ENCODE data around the gene STOX1. TPM values are rescaled to one million over a fixed set of nuclear protein-coding genes. Genes with fewer than 3 reads are reported as not detected.
"Not testable (repeated sequence)": the region's sequence is repeated elsewhere in the genome, so short reads cannot be mapped to it uniquely, and the experiment has no call there.

The STOX1 gene
- total and polyA plus RNA-seq, 4 experiments from 2014 or later = 0.17 to 0.35 (median 0.27) TPM

DNA sequence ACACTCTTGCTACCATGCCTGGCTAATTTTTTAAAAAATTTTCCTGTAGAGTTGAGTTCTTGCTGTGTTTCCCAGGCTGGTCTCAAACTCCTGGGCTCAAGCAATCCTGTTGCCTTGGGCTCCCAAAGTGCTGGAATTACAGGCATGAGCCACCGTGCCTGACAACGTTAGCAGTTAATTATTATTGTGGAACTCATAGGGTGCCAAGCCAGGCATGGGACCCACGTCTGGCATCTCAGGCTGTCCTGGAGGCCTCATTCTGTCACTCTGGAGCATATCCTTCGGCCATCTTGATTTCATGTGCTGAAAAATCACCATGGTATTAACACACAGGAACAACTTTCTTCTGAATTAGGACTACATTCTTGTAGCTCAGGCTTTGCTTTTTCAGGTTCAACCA lies 21.5 kb downstream of the STOX1 start:
- no peak overlapping the region for H3K27ac Mint-ChIP-seq
- no peaks in the 10 kb centered on the region for H3K4me1 Mint-ChIP-seq
- H3K9me3 Mint-ChIP-seq = peaks cover 0 to 6% (median 0%) of the 10 kb centered on the region in 8 donors
- CTCF ChIA-PET (ENCODE audit: partially characterized antibody) = interaction anchor here (1.4 kb wide), 1 partner anchor 13 kb away, joined by 3 read pairs; no protein-coding TSS in a partner anchor
- no peaks in the 10 kb centered on the region for H3K9me3 ChIP-seq (ENCODE audit: control insufficient read depth in 1 of 2, low read length in 2 of 2)
- DNase-seq = no peak
- H3K36me3 ChIP-seq (ENCODE audit: insufficient read depth, low read length) = no peaks in the 10 kb centered on the region
- POLR2A ChIA-PET (ENCODE audit: partially characterized antibody) = no interaction called here
- no peaks in the 10 kb centered on the region for H3K4me1 ChIP-seq (ENCODE audit: insufficient read depth, low read length)
- H3K4me3 Mint-ChIP-seq = no peak overlapping the region
- no peaks in the 10 kb centered on the region for H3K36me3 Mint-ChIP-seq
- no peaks in the 10 kb centered on the region for H3K27me3 ChIP-seq (ENCODE audit: insufficient read depth, low read length)
- no peaks in the 10 kb centered on the region for H3K27me3 Mint-ChIP-seq
- no peak overlapping the region for H3K27ac ChIP-seq (ENCODE audit: low read depth, low read length)
- no peak overlapping the region for H3K4me3 ChIP-seq (ENCODE audit: low read length in 2 of 2)
- intact Hi-C loops (cut with micrococcal nuclease) = no loop called here

- Histone ChIP-seq H3K27me3 (ENCODE audit: insufficient read depth, low read length) (no peaks in the 10 kb centered on the region), H3K27ac (ENCODE audit: low read depth, low read length) (no peak overlapping the region), H3K36me3 (ENCODE audit: insufficient read depth, low read length) (no peaks in the 10 kb centered on the region), H3K9me3 (ENCODE audit: control insufficient read depth in 1 of 2, low read length in 2 of 2) (peaks cover 0 to 3% of the 10 kb centered on the region in 2 donors), H3K4me3 (ENCODE audit: low read length in 2 of 2) (no peak overlapping the region), H3K4me1 (ENCODE audit: insufficient read depth, low read length) (no peaks in the 10 kb centered on the region)
- DNase-seq = no peak
- Mint-ChIP-seq H3K9me3 (peaks cover 0 to 22% (median 19%) of the 10 kb centered on the region in 8 donors), H3K4me1 (no peaks in the 10 kb centered on the region), H3K27me3 (peaks cover 0 to 3% of the 10 kb centered on the region in 2 donors), H3K36me3 (peaks cover 0 to 11% of the 10 kb centered on the region in 2 donors), H3K4me3 (no peak overlapping the region), H3K27ac (no peak overlapping the region)
- intact Hi-C loops (cut with micrococcal nuclease) = no loop called here
- ChIA-PET CTCF (ENCODE audit: partially characterized antibody) (interaction anchor here (1.0 kb wide), 1 partner anchor 42 kb away, joined by 3 read pairs; no protein-coding TSS in a partner anchor), POLR2A (ENCODE audit: partially characterized antibody) (no interaction called here)
Observed at GRCh38 chr10:68856352-68856751, 29.0 kb downstream of the STOX1 start.

DNA sequence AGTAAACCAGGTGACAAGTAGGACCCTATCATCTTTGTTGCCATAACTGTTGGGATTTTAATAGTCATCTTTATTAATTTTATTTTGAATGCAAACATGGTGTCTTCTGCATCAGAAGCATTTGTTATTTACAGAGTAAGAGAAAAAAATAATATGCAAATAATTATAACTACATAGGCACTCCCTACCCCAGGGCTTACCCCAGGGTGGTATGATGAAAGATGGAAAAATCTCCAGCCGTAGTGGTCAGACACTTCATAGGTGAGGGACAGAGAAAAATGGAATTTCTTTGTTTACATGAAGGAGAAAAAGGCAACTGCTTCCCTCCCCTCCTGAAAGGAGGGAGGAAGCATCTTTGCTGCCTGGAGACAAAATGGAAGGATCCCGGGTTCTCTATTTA lies 29.7 kb downstream of the STOX1 start:
- H3K27me3 Mint-ChIP-seq = peaks cover 0 to 3% of the 10 kb centered on the region in 2 donors
- H3K36me3 ChIP-seq (ENCODE audit: insufficient read depth, low read length) = no peaks in the 10 kb centered on the region
- no peak overlapping the region for H3K4me3 Mint-ChIP-seq
- H3K4me3 ChIP-seq (ENCODE audit: low read length in 2 of 2) = no peak overlapping the region
- H3K36me3 Mint-ChIP-seq = peaks cover 0 to 11% of the 10 kb centered on the region in 2 donors
- ChIA-PET CTCF (ENCODE audit: partially characterized antibody) (no interaction called here), POLR2A (ENCODE audit: partially characterized antibody) (no interaction called here)
- H3K9me3 Mint-ChIP-seq = peaks cover 0 to 28% (median 25%) of the 10 kb centered on the region in 8 donors
- H3K27ac ChIP-seq (ENCODE audit: low read depth, low read length) = no peak overlapping the region
- intact Hi-C loops (cut with micrococcal nuclease) = no loop called here
- H3K9me3 ChIP-seq (ENCODE audit: control insufficient read depth in 1 of 2, low read length in 2 of 2) = peaks cover 0 to 5% of the 10 kb centered on the region in 2 donors
- DNase-seq = no peak
- H3K27ac Mint-ChIP-seq = no peak overlapping the region
- no peaks in the 10 kb centered on the region for H3K27me3 ChIP-seq (ENCODE audit: insufficient read depth, low read length)
- no peaks in the 10 kb centered on the region for H3K4me1 ChIP-seq (ENCODE audit: insufficient read depth, low read length)
- H3K4me1 Mint-ChIP-seq = no peaks in the 10 kb centered on the region

DNA sequence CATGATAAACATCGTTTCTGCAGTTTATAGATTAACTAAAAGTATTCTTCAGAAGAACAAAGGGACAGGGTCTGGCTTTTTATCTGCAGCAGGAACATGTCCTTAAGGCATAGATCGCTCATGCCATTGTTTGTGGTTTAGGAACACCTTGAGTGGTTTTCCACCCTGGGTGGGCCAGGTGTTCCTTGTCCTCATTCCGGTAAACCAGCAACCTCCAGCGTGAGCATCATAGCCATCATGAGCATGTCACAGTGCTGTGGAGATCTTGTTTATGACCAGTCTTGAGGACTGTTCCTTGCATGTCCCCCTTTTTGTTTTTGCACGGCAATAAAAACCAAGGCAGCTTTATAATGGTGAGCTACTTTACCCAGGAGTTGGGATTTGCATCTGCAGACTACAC lies 33.9 kb downstream of the STOX1 start:
- Mint-ChIP-seq H3K9me3 (peaks cover 5 to 37% (median 31%) of the 10 kb centered on the region in 8 donors), H3K4me1 (no peaks in the 10 kb centered on the region), H3K27ac (no peak overlapping the region), H3K27me3 (no peaks in the 10 kb centered on the region), H3K36me3 (peaks cover 0 to 11% of the 10 kb centered on the region in 2 donors), H3K4me3 (no peak overlapping the region)
- Histone ChIP-seq H3K9me3 (ENCODE audit: control insufficient read depth in 1 of 2, low read length in 2 of 2) (peaks cover 0 to 8% of the 10 kb centered on the region in 2 donors), H3K27me3 (ENCODE audit: insufficient read depth, low read length) (no peaks in the 10 kb centered on the region), H3K27ac (ENCODE audit: low read depth, low read length) (no peak overlapping the region), H3K4me3 (ENCODE audit: low read length in 2 of 2) (no peak overlapping the region), H3K4me1 (ENCODE audit: insufficient read depth, low read length) (no peaks in the 10 kb centered on the region), H3K36me3 (ENCODE audit: insufficient read depth, low read length) (no peaks in the 10 kb centered on the region)
- CTCF ChIA-PET (ENCODE audit: partially characterized antibody) = no interaction called here
- intact Hi-C loops (cut with micrococcal nuclease) = no loop called here
- DNase-seq = peak in 1 of 5 donors; percentile 2
- POLR2A ChIA-PET (ENCODE audit: partially characterized antibody) = no interaction called here

DNA sequence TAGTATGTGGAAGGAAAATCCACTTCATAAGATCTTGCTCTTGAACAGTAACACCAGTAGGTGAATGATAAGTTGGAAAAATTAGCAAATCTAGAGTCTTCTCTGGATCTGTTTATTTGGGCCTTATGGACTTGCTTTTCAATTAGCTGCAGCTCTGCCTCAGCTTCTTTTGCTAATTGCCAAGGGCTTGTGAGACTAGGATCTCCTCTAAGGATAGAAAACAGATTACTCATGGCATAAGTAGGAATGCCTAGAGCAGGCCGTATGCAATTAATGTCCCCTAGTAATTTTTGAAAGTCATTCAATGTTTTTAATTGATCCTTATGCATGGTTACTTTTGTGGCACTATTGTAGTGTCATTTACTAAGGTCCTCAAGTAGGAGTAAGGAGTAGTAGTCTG lies 37.3 kb downstream of the STOX1 start:
- H3K4me3 Mint-ChIP-seq = no peak overlapping the region
- ChIA-PET POLR2A (ENCODE audit: partially characterized antibody) (no interaction called here), CTCF (ENCODE audit: partially characterized antibody) (no interaction called here)

GRCh38 chr10:68868173-68868572 lies 40.8 kb downstream of the STOX1 start:
- H3K27ac ChIP-seq (ENCODE audit: low read depth, low read length); H3K27ac Mint-ChIP-seq; H3K27me3 ChIP-seq (ENCODE audit: insufficient read depth, low read length); POLR2A ChIA-PET (ENCODE audit: partially characterized antibody); H3K9me3 Mint-ChIP-seq; H3K4me3 ChIP-seq (ENCODE audit: low read length in 2 of 2); CTCF ChIA-PET (ENCODE audit: partially characterized antibody); H3K4me3 Mint-ChIP-seq; H3K9me3 ChIP-seq (ENCODE audit: control insufficient read depth in 1 of 2, low read length in 2 of 2); H3K4me1 ChIP-seq (ENCODE audit: insufficient read depth, low read length); DNase-seq; intact Hi-C loops (cut with micrococcal nuclease); H3K36me3 ChIP-seq (ENCODE audit: insufficient read depth, low read length); H3K4me1 Mint-ChIP-seq; H3K36me3 Mint-ChIP-seq; H3K27me3 Mint-ChIP-seq: not testable (repeated sequence)

More for the DNA sequence above, 37.3 kb downstream of the STOX1 start:
- H3K36me3 Mint-ChIP-seq = peaks cover 0 to 8% of the 10 kb centered on the region in 2 donors
- intact Hi-C loops (cut with micrococcal nuclease) = no loop called here
- no peaks in the 10 kb centered on the region for H3K27me3 Mint-ChIP-seq
- peaks cover 5 to 31% (median 27%) of the 10 kb centered on the region in 8 donors for H3K9me3 Mint-ChIP-seq
- no peaks in the 10 kb centered on the region for H3K36me3 ChIP-seq (ENCODE audit: insufficient read depth, low read length)
- no peak overlapping the region for H3K4me3 ChIP-seq (ENCODE audit: low read length in 2 of 2)
- no peaks in the 10 kb centered on the region for H3K4me1 Mint-ChIP-seq
- no peaks in the 10 kb centered on the region for H3K4me1 ChIP-seq (ENCODE audit: insufficient read depth, low read length)
- no peak for DNase-seq
- no peak overlapping the region for H3K27ac Mint-ChIP-seq
- H3K27me3 ChIP-seq (ENCODE audit: insufficient read depth, low read length) = no peaks in the 10 kb centered on the region
- H3K27ac ChIP-seq (ENCODE audit: low read depth, low read length) = no peak overlapping the region
- peaks cover 0 to 8% of the 10 kb centered on the region in 2 donors for H3K9me3 ChIP-seq (ENCODE audit: control insufficient read depth in 1 of 2, low read length in 2 of 2)

DNA sequence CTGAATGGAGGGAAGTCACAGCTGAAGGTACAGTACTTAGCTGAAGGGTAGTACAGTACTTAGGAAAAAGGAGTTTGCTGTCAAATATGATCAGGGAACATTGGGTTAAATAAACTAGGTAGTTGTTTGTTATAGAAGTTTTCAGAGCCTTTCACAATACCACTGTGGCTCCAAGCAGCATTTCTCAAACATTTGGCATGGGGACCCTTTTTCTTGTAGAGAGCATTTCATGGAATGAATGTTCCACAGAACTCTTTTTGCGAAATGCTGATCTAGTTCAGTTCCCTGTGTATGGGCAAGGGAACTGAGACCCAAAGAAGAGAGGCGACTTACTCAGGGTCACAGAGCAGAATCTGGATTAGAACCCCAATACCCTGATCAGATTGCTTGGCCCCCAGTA lies 42.3 kb downstream of the STOX1 start:
- Mint-ChIP-seq H3K36me3 (no peaks in the 10 kb centered on the region), H3K27me3 (no peaks in the 10 kb centered on the region), H3K9me3 (peaks cover 0 to 5% (median 0%) of the 10 kb centered on the region in 8 donors), H3K4me3 (no peak overlapping the region), H3K27ac (no peak overlapping the region), H3K4me1 (peaks cover 0 to 6% (median 4%) of the 10 kb centered on the region in 4 donors)
- H3K27ac ChIP-seq (ENCODE audit: low read depth, low read length) = no peak overlapping the region
- no peaks in the 10 kb centered on the region for H3K9me3 ChIP-seq (ENCODE audit: control insufficient read depth in 1 of 2, low read length in 2 of 2)
- DNase-seq = no peak
- H3K36me3 ChIP-seq (ENCODE audit: insufficient read depth, low read length) = no peaks in the 10 kb centered on the region
- H3K4me1 ChIP-seq (ENCODE audit: insufficient read depth, low read length) = no peaks in the 10 kb centered on the region
- ChIA-PET CTCF (ENCODE audit: partially characterized antibody) (no interaction called here), POLR2A (ENCODE audit: partially characterized antibody) (no interaction called here)
- intact Hi-C loops (cut with micrococcal nuclease) = no loop called here
- no peak overlapping the region for H3K4me3 ChIP-seq (ENCODE audit: low read length in 2 of 2)
- H3K27me3 ChIP-seq (ENCODE audit: insufficient read depth, low read length) = no peaks in the 10 kb centered on the region

- Histone ChIP-seq H3K9me3 (ENCODE audit: control insufficient read depth in 1 of 2, low read length in 2 of 2) (no peaks in the 10 kb centered on the region), H3K4me3 (ENCODE audit: low read length in 2 of 2) (no peak overlapping the region), H3K4me1 (ENCODE audit: insufficient read depth, low read length) (no peaks in the 10 kb centered on the region), H3K27ac (ENCODE audit: low read depth, low read length) (no peak overlapping the region), H3K36me3 (ENCODE audit: insufficient read depth, low read length) (no peaks in the 10 kb centered on the region), H3K27me3 (ENCODE audit: insufficient read depth, low read length) (no peaks in the 10 kb centered on the region)
- H3K27ac Mint-ChIP-seq = no peak overlapping the region
- peaks cover 0 to 6% (median 4%) of the 10 kb centered on the region in 4 donors for H3K4me1 Mint-ChIP-seq
- intact Hi-C loops (cut with micrococcal nuclease) = no loop called here
- ChIA-PET POLR2A (ENCODE audit: partially characterized antibody) (no interaction called here), CTCF (ENCODE audit: partially characterized antibody) (no interaction called here)
- no peak for DNase-seq
- H3K9me3 Mint-ChIP-seq = peaks cover 0 to 5% (median 0%) of the 10 kb centered on the region in 8 donors
- H3K36me3 Mint-ChIP-seq = no peaks in the 10 kb centered on the region
- no peaks in the 10 kb centered on the region for H3K27me3 Mint-ChIP-seq
- no peak overlapping the region for H3K4me3 Mint-ChIP-seq
Observed at GRCh38 chr10:68870061-68870460, 42.7 kb downstream of the STOX1 start.

Measured in CD4-positive, alpha-beta memory T cell (primary cell).